Stimulated activated naive CD8-positive, alpha-beta T cell treated with anti-CD3 and anti-CD28 coated beads, Interleukin-15, Interleukin-2, amounts not matched to agents 100 U/mL and 50 U/mL, for 24 hours (primary cell): Measurements from ENCODE around the gene PRDM10.
"Not testable (repeated sequence)": the region's sequence is repeated elsewhere in the genome, so short reads cannot be mapped to it uniquely, and the experiment has no call there.

Experiments used
- ATAC-seq: fragments of 150-1000 bp; cut with Tn5 transposase; one replicate; pipeline ENCODE4 v1.10.0; 2021
- DNase-seq: peaks from one replicate; pipeline ENCODE4 v3.0.0; 2021

PRDM10 gene, protein sequence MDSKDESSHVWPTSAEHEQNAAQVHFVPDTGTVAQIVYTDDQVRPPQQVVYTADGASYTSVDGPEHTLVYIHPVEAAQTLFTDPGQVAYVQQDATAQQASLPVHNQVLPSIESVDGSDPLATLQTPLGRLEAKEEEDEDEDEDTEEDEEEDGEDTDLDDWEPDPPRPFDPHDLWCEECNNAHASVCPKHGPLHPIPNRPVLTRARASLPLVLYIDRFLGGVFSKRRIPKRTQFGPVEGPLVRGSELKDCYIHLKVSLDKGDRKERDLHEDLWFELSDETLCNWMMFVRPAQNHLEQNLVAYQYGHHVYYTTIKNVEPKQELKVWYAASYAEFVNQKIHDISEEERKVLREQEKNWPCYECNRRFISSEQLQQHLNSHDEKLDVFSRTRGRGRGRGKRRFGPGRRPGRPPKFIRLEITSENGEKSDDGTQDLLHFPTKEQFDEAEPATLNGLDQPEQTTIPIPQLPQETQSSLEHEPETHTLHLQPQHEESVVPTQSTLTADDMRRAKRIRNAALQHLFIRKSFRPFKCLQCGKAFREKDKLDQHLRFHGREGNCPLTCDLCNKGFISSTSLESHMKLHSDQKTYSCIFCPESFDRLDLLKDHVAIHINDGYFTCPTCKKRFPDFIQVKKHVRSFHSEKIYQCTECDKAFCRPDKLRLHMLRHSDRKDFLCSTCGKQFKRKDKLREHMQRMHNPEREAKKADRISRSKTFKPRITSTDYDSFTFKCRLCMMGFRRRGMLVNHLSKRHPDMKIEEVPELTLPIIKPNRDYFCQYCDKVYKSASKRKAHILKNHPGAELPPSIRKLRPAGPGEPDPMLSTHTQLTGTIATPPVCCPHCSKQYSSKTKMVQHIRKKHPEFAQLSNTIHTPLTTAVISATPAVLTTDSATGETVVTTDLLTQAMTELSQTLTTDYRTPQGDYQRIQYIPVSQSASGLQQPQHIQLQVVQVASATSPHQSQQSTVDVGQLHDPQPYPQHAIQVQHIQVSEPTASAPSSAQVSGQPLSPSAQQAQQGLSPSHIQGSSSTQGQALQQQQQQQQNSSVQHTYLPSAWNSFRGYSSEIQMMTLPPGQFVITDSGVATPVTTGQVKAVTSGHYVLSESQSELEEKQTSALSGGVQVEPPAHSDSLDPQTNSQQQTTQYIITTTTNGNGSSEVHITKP

DNA sequence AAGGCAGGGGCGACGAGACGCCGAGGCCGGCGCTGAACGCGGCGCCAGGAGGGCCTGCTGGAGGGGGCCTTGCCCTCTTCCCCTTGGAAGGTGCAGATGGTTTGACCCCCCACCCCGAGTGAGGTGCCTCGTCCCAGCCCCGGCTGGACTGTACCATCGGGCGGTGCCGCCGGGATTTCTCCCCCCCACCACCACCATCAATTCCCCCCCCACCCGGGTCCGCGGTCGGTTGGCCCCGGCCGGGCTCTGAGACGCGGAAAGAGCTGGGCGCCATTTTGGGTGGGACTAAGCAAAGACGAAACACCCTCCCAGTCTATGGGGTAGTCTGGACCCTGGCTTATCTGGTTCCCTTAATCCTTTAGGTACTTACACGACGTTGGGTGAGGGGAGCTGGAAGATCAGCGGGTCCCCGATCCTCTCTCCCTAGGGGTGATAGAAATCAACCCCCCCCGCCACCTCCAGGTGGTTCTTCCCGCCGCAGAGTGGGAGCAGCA lies at the start of gene PRDM10:
TSS of gene PRDM10 (minus strand) at position 484 of the 494 bp plus-strand sequence. CDS start 41,871 bp downstream, outside the sequence.
- DNase-seq: peak; percentile 93
- peak; percentile 64 for ATAC-seq

GRCh38 chr11:130051082-130051481 lies 48.4 kb upstream of the PRDM10 start:
- DNase-seq (no peak), ATAC-seq (no peak)

DNA sequence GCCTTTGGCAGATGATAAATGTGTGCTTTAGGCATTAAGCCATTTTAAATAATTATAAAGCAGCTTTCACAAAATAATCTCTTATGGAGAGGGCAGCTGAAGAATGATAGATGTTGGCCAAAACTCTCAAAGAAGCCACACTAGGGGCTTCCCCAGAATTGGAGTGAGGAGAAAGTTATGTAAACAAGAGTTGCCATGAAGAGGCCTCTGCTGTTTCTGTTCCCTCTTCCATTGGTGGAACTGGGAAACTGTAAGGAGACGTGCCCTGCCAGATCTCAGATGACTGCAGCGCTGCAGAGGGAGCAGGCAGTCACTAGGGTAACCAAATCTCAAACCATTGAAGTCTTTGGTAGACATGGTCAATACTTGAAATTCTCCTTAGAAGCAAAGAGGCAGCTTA lies 47.6 kb upstream of the PRDM10 start:
- DNase-seq (no peak), ATAC-seq (no peak)

DNA sequence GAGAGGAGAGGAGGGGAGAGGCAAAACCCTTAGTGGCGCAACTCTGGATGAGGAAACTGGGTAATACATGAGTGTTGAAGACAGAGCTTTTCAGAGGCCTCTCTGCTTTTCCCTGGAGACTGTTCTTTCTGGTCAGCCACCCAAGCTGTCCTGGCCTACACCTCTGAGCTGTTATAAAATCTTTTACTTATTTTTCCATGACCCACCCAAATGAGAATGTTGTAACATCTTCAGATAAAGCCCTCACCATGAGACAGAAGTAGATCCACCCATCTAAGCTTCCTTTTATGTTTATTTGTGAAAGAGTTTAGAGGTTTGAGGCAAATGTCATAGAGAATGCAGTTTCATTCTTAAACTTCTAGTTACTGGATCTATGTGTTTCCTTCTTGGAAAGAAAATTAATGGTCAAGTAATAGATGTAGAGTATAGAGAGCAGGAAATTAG lies 46.7 kb upstream of the PRDM10 start:
- ATAC-seq (no peak), DNase-seq (no peak)

- DNase-seq: no peak
- ATAC-seq: no peak
Measured at GRCh38 chr11:130047141-130047540, 44.5 kb upstream of the PRDM10 start.

DNA sequence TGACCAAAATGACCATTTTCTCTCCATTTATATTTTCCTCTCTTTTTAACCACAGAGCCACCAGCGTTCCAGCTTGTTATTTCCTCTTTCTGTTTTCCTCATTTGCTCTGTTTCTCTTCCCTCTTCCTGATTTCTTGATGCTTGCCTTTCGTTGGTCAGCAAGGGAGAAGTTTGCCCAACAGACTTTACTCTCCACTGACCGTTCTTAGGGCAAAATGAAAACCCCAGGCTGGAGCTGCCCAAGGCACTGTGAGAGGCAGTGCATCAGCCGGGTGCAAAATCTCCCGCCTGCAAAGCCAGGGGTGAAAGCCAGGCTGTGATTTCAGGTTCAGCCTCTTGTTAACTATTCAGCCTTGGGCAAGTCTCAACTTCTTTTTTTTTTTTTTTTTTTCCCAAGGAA lies 40.9 kb upstream of the PRDM10 start:
- ATAC-seq: no peak
- no peak for DNase-seq

DNA sequence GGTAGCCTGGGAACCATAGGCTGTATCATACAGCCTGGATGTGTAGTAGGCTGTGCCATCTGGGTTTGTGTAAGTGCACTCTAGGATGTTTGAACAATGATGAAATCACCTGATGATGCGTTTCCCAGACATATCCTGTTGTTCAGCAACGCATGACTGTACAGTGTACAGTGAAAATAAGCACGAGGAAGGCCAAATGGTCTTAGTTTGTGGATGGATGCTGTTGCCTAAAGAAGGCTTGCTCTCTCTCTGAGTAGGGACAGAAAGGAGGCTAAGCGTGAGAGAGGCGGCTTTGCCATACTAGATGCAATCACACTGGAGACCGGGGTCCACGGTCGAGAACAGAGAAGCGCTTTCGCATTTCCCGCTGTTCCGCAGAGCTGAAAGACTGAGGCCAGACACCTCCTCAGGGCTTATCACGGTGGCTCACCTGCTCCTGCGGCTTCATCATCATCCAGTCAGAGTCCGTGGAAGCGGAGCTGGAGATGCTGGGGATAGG lies 39.5 kb upstream of the PRDM10 start:
- no peak for DNase-seq
- peak; percentile 14 for ATAC-seq

DNA sequence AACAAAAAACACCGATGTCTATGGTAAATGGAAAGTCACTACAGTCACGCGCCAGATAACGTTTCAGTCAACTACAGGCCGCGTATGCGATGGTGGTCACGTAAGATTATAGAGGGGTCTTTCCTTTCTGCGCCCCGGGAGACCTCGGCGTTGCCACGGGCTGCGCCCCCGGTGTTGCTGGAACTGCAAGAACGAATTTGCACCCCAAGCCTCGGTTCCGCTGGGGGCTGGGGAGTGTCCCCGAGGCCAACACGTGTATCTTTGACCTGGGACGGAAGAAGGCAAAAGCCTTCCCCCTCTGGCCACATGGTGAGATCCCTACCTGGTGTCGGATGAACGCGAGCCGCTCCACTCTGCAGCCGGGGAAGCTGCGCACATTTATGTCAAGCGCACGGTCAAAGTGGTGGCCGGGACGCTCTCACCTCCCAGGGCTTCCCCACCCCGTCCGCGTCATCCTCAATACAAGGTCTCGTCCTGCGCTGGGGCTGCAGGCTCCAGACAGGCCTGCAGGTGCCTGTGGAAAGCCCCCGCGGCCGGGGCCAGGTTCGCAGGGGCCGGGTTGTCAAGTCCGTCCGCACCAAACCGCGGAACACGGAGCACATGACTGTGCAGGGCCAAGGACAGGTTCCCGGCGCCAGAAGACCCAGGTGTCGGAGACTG lies 37.8 kb upstream of the PRDM10 start:
- DNase-seq (no peak), ATAC-seq (no peak)

DNA sequence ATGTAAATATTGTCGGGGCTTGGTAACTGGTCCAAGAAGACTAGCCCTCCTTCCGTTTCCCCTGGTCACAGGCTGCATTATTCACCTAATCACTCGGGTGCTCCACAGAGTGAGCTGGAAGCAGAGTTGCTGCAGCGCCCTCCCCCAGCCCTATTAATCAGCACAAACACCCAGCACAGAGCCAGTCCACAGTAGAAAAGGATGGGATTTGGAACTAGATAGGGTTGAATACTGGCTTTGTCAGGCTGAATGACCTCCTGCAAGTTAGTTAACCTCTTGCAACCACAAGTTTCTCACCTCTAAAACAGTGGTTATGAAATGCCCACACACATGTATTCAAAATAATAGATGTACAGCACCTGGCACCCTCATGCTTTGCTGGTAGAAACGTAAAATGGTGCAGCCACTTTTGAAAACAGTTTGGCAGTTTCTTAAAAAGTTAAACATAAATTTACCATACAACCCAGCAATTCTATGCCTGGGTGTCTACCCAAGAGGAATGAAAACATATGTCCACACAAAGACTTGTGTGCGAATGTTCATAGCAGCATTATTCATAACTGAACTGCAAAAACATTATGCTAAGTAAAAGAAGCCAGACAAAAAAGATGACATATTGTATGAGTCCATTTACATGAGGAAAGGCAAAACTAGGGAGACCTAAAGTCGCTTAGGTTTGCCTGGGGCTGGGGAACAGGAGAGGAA lies 35.4 kb upstream of the PRDM10 start:
- ATAC-seq (no peak), DNase-seq (no peak)

DNA sequence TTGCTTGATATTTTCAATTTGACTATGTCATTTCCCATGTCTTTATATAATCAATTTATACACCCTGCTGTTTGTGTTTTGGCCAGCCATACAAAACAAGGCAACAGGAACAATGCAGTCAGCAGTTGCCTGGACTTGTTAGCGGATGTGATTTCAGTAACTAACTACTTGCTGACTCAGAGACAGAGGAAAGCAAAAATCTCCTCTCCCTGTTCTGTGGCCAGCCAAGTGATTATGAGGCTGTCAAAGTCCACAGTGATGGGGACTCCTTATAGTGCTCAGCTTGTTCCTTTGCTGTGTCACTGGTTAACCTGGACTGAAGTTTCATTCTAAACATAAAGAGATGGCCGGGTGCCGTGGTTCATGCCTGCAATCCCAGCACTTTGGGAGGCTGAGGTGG lies 34.4 kb upstream of the PRDM10 start:
- DNase-seq: no peak
- no peak for ATAC-seq

GRCh38 chr11:130034236-130034635 lies 31.6 kb upstream of the PRDM10 start:
- ATAC-seq (no peak), DNase-seq (no peak)

DNA sequence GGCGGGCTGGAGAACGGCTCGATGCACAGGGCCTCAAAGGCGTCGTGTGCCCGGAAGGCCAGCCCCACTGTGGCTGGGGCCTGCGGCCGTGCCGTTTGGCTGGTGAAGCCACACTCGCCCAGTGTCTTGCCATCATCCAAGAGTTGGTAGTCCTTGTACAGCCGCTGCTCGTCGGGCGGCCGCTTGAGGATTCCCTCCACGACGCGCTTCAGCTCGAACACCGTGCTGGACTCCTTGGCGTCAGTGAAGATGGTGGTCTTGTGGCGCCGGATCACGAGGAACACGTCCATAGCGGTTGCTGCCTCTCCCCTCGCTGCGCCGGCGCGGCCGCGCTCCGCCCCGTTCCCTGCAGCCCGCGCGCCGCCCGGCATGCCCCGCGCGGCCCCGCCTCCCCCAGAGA lies 30.3 kb upstream of the PRDM10 start:
- ATAC-seq (no peak), DNase-seq (no peak)

DNA sequence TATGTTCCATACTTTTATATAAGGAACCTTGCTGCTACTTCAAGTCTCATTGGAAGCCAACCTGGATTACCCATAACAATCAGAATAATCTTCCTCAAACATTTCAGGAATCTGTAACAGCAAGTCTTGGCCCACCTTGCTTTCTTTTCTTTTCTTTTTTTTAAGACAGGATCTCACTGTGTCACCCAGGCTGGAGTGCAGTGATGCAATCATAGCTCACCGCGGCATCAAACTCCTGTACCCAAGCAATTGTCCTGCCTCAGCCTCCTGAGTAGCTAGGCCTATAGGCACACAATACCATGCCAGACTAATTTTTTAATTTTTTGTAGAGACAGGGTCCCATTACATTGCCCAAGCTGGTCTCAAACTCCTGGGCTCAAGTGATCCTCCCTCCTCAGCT lies 29.3 kb upstream of the PRDM10 start:
- DNase-seq (no peak), ATAC-seq (no peak)

DNA sequence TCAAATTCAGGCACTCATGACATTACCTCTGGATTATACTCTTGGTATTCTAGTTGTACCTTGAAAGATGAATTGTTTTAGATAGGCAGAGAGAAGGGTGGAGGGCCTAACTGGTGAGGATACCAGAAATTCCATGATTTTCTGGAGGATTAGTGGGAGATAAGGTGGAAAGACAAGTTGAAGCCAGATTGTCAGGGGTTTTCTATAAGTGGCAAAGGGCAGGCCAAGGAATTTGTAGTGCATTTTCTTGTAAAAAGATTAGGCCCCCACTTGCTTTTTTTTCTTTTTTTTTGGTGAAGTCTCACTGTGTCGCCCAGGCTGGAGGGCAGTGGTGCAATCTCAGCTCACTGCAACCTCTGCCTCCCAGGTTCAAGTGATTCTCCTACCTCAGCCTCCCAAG lies 28.4 kb upstream of the PRDM10 start:
- DNase-seq (no peak), ATAC-seq (no peak)

DNA sequence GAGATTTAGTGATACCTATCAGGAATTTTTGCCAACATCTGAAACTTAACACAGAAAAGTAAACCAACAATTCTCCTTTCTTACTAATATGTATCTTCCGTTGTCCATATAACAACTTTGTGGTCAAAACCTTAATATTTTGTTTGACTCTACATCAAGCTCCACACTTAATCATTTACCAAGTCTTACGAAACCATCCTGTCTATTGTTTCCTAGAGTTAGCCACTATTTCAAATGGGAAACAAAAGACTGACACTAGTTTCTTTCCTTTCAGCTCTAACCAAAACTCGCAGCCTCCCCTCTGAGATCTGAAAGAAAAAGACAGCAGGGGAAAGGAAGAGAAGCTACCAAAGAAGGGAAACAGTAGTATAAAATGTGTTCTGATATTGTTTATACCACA lies 26.5 kb upstream of the PRDM10 start:
- DNase-seq (no peak), ATAC-seq (no peak)

DNA sequence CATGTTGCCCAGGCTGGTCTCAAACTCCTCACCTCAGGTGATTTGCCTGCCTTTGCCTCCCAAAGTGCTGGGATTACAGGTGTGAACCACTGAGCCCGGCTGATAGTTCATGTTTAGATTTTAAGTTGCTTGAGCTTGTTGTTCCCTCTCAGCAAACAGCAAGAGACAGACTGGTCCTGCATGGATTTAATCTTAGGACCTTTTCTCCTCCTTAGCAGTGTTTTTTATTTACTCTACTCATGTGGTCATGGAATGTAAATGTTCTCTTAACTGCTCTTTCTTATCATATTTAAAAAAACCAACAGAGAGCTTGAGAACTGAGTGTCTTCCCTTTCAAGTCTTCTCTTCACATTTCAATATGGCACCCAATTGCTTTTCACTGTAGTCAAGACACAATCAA lies 22.7 kb upstream of the PRDM10 start:
- no peak for DNase-seq
- no peak for ATAC-seq

DNA sequence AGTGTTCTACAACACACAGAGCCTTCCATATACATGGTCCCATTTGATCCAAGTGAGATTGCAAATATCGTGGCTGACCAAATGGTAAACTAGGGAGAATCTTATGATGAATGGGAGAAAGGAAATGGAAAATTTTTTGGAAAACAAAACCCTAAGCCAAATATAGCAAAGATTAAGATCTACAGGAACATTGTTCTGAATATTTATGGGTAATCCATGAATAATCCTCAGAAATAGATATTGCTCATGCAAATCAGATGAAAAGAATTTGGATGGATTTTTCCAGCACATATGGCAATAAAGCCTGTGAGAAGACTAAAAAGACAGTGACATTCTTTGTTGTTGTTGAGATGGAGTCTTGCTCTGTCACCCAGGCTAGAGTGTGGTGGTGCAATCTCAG lies 21.7 kb upstream of the PRDM10 start:
- DNase-seq: no peak
- no peak for ATAC-seq

DNA sequence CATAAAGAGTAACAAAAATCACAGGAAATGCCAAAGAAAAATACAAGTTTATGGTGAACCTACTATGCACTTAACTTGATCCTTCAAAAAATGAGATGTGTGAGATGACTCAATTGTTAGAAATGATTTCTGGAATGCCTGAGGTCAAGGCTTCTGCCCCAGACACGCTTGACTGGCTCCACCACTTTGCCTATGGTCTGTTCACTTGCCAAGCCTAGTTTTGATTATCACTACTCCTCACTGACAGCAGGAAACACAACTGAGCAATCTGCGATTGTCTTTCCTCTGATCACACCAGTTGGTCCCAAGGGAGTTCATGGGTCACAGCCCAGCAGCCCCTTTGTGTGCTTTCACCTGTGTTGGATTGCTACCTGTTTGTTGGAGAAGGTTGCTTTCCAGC lies 20.6 kb upstream of the PRDM10 start:
- no peak for DNase-seq
- no peak for ATAC-seq

DNA sequence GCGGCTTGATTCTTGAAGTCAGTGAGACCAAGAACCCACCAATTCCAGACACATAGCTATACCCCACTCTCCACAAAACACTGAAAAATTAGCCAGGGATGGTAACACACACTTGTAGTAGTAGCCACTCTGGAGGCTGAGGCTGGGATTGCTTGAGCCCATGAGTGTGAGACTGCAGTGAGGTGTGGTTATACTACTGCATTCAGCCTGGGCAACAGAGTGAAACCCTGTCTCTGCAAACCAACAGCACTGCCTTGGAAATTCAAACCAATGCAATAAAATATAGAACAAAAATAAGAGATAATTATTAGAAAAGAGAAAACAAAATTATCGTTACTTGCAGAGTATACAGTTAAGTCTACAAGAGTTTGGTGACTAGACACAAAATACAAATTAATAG lies 20.2 kb upstream of the PRDM10 start:
- DNase-seq (no peak), ATAC-seq (no peak)

DNA sequence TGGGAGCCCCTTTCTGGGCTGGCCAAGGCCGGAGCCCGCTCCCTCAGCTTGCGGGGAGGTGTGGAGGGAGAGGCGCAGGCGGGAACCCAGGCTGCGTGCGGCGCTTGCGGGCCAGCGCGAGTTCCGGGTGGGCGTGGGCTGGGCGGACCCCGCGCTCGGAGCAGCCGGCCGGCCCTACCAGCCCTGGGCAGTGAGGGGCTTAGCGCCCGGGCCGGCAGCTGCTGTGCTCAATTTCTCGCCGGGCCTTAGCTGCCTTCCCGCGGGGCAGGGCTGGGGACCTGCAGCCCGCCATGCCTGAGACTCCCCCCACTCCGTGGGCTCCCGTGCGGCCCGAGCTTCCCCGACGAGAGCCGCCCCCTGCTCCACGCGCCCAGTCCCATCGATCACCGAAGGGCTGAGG lies 19.0 kb upstream of the PRDM10 start:
- ATAC-seq, DNase-seq: not testable (repeated sequence)

DNA sequence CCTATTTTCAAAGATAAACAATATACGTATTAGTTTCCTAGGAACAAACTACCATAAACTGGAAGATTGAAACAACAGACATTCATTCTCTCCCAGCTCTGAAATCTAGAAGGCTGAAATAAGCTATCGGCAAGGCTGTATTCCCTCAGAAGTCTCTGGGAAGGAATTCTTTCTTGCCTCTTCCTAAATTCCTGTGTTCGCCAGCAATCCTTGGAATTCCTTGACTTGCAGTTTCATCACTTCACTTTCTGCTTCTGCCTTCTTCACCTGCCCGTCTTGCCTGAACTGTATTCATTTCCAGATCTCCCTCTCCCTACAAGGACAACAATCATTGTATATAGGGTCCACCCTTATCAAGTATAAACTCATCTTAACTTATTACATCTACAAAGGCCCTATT lies 17.7 kb upstream of the PRDM10 start:
- ATAC-seq (no peak), DNase-seq (no peak)
